Cardiac septum (tissue), 1 donor: ENCODE measurements around the gene LASP1. TPM values are rescaled to one million over a fixed set of nuclear protein-coding genes. Genes with fewer than 3 reads are reported as not detected.
"Not testable (repeated sequence)": the region's sequence is repeated elsewhere in the genome, so short reads cannot be mapped to it uniquely, and the experiment has no call there.

ENCODE experiments used
- DNase-seq: peaks from one replicate; pipeline ENCODE4 v3.0.0-alpha.2; 2020; ENCODE audit warnings: low spot score
- intact Hi-C: fragments of 100-400 bp; cut with DNase I; formaldehyde crosslinking; loops from one replicate; pipeline ENCODE4 v1.14.0; 2022
- total RNA-seq: library from RNA; stranded (reverse); fragmentation: NEBNext Ultra II Directional; extraction: Animal tissue kit (Norgen Biotek cat#: 25700); gene quantifications from one replicate; pipeline ENCODE4 v1.2.1, GENCODE V29; 2021
- donor health status: DM: no; HTN: no; CAD: no.

The LASP1 gene
- total RNA-seq, 1 donor from 2014 or later = 25.3 TPM

DNA sequence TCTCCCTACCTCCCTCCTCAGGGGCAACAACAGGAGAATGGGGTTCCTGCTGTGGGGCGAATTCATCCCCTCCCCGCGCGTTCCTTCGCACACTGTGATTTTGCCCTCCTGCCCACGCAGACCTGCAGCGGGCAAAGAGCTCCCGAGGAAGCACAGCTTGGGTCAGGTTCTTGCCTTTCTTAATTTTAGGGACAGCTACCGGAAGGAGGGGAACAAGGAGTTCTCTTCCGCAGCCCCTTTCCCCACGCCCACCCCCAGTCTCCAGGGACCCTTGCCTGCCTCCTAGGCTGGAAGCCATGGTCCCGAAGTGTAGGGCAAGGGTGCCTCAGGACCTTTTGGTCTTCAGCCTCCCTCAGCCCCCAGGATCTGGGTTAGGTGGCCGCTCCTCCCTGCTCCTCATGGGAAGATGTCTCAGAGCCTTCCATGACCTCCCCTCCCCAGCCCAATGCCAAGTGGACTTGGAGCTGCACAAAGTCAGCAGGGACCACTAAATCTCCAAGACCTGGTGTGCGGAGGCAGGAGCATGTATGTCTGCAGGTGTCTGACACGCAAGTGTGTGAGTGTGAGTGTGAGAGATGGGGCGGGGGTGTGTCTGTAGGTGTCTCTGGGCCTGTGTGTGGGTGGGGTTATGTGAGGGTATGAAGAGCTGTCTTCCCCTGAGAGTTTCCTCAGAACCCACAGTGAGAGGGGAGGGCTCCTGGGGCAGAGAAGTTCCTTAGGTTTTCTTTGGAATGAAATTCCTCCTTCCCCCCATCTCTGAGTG is 49.6 kb downstream of the LASP1 start:
- intact Hi-C loops = no loop called here
- no peak for DNase-seq

DNA sequence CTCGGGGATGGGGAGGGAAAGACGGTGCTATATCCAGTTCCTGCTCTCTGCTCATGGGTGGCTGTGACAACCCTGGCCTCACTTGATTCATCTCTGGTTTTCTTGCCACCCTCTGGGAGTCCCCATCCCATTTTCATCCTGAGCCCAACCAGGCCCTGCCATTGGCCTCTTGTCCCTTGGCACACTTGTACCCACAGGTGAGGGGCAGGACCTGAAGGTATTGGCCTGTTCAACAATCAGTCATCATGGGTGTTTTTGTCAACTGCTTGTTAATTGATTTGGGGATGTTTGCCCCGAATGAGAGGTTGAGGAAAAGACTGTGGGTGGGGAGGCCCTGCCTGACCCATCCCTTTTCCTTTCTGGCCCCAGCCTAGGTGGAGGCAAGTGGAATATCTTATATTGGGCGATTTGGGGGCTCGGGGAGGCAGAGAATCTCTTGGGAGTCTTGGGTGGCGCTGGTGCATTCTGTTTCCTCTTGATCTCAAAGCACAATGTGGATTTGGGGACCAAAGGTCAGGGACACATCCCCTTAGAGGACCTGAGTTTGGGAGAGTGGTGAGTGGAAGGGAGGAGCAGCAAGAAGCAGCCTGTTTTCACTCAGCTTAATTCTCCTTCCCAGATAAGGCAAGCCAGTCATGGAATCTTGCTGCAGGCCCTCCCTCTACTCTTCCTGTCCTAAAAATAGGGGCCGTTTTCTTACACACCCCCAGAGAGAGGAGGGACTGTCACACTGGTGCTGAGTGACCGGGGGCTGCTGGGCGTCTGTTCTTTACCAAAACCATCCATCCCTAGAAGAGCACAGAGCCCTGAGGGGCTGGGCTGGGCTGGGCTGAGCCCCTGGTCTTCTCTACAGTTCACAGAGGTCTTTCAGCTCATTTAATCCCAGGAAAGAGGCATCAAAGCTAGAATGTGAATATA is 50.8 kb downstream of the LASP1 start:
- no peak for DNase-seq
- intact Hi-C loops = no loop called here

DNA sequence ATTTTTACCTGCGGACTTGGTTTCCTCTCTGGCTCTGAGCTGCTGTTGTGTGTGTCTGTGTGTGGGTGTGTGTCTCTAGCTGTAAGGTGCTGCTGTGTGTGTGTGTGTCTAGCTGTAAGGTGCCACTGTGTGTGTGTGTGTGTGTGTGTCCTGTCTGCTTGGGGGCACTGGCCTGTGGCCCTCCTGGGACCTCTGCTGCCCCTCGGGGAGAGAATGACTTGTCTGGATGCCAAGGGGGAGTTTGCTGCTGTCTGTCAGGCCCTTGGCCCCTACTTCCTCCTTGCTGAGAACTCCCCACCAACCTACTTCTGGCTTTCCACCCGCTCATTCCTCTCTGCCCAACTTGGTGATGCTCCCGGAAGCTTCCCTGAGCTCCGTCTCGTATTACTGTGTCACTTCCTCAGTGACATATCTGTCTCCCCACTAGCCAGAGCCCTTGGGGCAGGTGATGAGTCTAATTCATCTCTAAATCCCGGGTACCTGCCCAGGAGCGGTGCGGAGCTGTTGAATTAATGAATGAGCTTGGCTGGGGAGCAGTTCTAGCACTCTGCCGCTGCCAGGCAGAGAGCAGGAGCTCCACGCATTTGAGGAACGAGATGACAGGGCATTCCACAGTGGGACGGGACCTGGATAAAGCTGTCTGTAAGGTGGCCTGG is 52.0 kb downstream of the LASP1 start:
- DNase-seq = no peak
- intact Hi-C loops = no loop called here

DNA sequence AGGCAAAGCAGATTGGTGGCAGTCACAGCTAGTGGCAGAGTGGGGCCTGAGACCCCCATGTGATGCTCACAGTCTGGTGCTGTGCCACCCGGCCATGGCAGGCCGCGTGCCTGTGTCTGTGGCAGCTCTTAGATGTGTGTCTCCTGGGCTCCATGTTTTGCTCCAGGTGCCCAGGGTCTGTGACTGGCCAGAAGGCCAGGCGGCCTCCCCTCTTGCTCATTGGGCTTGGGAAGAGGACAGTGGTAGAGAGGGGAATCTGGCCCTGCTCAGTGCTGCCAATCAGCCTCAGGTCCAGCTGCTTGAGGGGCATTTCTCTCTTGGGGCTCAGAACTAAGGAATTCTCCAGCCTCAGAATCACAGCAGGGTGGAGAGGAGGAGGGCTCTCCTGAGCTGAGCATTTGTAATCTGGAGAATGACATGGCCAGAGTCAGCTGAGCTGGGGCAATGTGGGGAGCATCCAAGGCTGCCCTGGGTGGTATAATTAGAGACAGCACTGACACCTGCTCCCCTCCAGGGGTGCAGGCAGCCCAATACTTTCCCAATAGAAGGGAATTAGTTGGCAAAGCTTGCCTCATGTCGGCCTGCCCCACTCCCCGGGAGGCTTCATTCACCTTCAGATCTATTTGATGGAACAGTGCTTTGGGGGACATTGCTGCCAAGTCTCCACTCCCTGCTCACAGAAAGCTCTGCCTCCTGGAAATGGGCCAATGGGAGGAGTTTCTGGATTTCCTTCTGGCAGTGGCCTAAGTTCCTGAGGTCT is 52.9 kb downstream of the LASP1 start:
- intact Hi-C loops = no loop called here
- no peak for DNase-seq

DNA sequence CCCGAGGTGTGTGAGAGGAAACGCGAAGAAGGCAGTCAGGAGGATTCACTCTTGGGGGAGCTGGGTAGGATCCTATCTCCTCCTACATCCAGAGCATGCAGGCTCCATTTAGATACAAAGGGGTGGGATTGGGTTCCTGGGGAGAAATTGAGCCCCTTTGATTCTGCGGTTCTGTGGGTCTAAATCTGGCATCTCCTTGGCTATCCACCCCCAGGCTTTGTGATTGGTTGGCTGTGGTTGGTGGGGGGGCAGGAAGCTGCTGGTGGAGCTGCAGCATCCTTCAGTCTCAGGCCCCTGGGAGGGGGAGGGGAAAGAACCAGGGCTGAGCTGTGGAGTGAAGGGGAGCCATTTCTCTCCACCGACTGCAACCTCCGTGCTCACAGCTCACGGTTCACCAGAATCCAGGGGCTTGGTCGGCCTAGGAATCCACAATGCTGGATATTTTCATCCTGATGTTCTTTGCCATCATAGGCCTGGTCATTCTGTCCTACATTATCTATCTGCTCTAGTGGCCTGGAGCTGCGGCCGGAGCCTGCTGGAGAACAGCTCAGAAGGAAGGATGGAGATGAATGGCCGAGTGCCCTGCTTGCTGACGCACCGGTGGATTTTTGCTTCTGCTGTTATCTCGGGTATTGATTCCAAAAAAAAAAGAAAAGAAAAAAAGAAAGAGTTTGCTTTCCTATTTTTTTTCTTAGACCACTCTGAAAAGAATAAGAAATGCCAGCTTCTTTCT is 55.6 kb downstream of the LASP1 start, which contains the start of gene LASP1NB:
Gene LASP1NB, plus strand, starts transcription at position 352 of the 733 bp plus-strand sequence.
- no peak for DNase-seq
- intact Hi-C loops = no loop called here

DNA sequence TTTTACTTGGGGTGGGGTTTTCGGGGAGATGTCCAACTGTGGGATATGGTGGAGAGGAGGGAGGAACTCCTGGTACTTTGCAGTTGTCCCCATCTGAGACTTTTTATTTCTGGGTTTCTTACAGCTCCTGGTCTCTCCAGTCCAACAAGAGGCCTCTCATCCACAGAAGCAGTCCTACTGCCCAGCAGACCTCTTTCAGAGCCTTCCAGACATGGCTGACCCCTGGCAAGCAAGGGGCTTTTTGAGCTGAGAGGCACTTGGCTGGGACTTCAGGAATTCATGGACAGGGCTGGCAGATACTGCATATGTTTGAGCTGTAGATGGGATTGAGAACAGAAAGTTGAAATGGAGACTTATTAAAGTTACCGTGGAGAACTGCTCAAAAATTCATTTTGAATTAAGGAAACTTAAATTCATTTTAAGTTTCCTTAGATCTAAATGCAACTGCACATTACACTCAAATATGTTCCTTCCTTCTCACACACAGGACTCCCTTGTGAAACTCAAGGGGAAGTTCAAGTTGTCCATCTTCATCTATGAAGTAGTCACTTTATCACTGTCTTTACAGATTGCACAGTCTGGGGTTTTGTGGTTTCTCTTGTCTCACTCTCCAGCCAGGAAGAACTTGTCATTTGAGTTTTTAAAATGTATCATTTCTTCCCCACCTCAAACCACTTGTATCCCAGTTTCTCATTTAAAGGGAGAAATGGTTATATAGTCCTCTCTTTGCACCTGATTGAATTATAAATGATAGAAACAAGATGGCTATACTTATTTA is 56.6 kb downstream of the LASP1 start:
- no peak for DNase-seq
- intact Hi-C loops = no loop called here

DNA sequence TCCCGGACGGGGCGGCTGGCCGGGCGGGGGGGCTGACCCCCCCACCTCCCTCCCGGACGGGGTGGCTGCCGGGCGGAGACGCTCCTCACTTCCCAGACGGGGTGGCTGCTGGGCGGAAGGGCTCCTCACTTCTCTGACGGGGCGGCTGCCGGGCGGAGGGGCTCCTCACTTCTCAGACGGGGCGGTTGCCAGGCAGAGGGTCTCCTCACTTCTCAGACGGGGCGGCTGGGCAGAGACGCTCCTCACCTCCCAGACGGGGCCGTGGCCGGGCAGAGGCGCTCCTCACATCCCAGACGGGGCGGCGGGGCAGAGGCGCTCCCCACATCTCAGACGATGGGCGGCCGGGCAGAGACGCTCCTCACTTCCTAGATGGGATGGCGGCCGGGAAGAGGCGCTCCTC is 60.9 kb downstream of the LASP1 start:
- intact Hi-C loops, DNase-seq: not testable (repeated sequence)

DNA sequence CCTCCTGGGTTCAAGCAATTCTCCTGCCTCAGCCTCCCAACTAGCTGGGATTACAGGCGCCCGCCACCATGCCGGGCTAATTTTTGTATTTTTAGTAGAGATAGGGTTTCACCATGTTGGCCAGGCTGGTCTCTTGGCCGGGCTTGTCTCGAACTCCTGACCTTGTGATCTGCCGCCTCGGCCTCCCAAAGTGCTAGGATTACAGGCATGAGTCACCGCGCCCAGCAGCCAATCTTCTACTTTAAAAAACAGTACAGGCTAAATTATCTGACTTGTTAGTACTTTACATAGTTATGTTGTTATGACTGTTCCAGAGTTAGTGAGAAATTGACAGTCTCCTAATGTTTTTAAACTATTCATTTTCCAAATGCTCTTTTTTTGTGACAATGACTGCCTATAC is 64.1 kb downstream of the LASP1 start:
- intact Hi-C loops, DNase-seq: not testable (repeated sequence)

DNA sequence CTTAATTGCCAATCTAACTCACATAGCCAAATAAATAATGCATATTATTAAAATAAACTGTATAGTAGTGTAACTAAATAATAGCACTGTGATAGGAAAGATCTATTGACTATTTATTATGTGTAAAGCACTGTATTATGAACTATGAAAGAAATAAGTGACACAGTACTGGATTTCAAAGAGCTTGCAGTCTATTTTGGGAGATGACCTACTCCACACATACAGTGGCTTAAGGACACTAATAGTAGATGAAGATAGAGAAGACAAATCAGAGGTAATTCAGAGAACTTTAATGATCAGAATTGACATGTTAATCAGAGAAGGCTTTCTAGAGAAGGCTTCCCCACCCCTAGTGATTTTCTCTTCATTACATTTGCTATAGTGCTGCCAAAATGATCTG is 70.1 kb downstream of the LASP1 start:
- intact Hi-C loops = no loop called here
- DNase-seq = no peak

DNA sequence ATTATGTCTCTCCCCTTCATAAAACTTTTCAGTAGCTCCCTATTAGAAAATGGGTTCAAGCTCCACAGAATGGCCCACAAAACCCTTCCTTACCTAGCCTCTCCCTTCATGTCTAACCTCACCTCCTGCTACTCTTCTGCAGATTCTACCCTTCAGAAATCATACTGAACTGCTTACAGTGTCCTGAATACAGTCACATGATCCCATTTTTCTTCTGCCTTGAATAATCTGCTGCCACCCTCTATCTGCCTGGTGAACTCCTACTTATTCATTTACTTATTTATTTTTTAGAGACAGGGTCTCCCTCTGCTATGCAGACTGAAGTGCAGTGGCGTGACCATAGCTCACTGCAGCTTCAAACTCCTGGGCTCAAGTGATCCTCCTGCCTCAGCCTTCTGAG is 70.5 kb downstream of the LASP1 start:
- intact Hi-C loops = no loop called here
- DNase-seq = no peak

DNA sequence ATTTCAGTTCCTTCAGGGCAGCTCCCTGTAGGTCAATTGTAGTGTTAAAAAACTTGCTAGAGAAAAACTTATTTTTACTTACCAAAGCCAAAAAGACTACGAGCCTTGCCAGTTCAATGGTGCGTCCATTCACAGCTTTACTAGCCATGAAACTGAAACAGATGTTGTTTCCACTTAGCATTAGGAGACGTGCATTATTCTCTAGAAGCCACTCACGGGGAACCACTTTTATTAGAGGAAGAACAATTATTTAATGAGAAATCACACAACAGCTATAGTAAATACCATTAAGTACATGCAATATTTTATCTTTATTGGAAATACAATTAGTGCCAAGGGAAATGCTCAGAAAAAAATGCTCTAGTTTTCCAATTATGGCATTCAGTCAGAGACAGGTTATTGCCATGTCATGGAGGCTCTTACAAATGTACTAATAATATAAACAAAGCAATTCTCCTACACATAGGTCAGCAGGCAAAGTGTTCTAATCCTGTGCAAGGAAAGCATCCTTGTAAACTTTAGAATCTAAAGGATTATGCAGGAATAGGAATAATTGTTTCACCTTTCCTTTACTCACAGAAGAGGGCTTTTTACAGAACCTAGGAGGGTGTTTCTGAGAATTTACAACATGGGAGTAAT is 73.0 kb downstream of the LASP1 start:
- intact Hi-C loops = no loop called here
- DNase-seq = no peak

DNA sequence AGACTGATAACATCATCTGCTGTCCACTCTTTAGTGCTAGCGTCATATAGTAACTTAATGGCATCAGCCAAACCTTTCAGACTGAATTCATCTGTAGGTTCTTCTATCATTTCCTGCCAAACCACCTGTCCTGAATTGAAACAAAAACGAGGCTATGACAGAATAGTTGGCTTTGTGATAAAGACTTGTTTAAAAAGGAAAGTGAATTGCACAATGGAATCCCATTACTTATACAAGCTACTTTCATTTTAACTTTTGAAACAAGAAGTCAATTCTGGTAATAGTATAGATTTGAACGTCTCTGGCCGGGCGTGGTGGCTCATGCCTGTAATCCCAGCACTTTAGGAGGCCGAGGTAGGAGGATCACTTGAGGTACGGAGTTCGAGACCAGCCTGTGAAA is 73.7 kb downstream of the LASP1 start:
- intact Hi-C loops = no loop called here
- no peak for DNase-seq

DNA sequence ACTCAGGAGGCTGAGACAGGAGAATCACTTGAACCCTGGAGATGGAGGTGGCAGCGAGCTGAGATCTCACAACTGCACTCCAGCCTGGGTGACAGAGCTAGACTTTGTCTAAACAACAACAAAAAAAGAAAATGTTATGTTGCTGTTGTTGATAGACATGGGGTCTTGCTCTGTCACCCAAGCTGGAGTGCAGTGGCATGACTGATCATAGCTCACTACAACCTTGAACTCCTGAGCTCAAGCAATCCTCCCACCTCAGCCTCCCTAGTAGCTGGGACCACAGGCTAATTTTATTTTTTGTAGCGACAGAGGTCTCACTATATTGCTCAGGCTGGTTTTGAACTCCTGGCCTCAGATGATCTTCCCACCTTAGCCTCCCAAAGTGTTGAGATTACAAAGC is 77.3 kb downstream of the LASP1 start:
- intact Hi-C loops = no loop called here
- no peak for DNase-seq

DNA sequence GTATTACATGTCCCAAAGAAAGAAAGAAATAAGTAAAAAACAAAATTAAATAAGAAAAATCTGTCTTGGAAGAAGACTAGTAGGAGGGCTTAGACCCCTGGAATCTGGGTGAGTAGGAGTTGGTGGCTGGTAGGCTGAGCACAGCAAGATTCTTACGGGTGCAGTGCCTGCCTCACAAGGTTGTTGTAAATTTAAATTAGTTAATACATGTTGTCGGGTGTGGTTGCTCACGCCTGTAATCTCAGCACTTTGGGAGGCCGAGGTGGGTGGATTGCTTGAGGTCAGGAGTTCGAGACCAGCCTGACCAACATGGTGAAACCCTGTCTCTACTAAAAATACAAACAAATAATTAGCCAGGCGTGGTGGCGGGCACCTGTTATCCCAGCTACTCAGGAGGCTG is 83.9 kb downstream of the LASP1 start:
- DNase-seq, intact Hi-C loops: not testable (repeated sequence)

DNA sequence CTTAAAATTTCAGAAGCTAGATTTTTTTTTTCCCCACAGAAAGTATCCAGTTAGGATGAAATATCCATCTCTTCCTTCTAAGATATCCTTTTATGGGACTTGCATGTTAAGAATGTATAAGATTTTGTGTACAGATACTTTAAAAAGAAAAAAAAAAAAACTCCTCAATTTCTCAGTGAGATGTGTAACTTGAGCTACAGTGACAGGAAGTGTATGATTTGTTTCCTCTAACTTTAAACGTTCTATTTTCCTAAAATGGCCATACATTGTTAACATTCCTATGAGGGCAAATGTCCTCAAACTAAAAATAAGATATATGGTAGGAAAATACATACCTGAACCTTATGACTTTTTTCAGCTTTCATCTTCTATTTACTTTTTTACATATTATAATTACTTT is 88.5 kb downstream of the LASP1 start:
- DNase-seq = no peak
- intact Hi-C loops = no loop called here

DNA sequence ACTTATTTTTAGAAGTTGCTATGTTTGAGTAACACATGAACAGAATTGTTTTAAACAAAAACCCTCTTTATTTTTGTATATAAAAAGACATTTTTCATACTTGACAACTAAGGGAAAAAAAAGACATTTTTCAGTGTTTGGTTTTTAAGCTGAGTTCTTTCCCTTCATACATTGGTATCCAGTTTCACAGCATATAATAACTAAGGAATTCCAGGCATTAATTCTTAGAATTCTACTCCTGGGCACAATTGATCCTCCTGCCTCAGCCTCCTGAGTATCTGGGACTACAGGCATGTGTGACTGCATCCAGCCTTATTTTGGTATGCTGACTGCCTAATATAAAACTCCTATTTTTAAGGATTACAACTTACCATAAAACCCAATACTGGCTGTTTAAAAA is 88.9 kb downstream of the LASP1 start:
- intact Hi-C loops = no loop called here
- DNase-seq = no peak

DNA sequence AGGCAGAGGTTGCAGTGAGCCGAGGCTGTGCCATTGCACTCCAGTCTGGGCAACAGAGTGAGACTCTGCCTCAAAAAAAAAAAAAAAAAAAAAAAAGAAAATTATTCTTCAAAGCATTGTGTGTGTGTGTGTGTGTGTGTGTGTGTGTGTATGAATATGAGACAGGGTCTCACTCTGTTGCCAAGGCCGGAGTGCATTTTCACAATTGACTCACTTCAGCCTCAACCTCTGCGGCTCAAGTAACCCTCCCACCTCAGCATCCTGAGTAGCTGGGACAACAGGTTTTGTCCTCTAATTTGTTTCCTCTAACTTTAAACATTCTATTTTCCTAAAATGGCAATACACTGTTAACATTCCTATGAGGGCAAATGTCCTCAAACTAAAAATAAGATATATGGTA is 89.7 kb downstream of the LASP1 start:
- no peak for DNase-seq
- intact Hi-C loops = no loop called here

DNA sequence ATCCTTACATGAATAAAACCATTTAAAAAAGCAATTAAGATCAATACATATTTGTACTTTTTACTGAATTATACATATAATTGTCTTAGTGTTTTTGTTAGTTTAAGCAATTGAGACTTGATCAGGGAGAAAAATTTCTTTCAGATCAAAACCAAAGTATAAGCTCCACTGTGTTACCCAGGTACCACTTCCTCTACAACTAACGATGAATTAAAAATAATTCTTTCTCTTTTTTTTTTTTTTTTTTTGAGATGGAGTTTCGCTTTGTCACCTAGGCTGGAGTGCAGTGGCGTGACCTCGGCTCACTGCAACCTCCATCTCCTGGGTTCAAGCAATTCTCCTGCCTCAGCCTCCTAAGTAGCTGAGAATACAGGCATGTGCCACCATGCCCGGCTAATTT is 90.5 kb downstream of the LASP1 start:
- intact Hi-C loops = loop anchor here (10.0 kb wide), 1 partner anchor 86 kb away; the partner anchor contains the start of gene LASP1
- DNase-seq = no peak
